MG63 (cell line): Measurements from ENCODE around the gene MRNIP. TPM values are rescaled to one million over a fixed set of nuclear protein-coding genes. Genes with fewer than 3 reads are reported as not detected.
A peak's percentile ranks its signal among the peaks of the same experiment; 100 is the strongest.

Source experiments
- DNase-seq: peaks from one replicate; pipeline ENCODE4 v3.0.0-alpha.2; 2020
- H3K27me3 ChIP-seq: fragments of 250-450 bp; sonication (Bioruptor Pico); 2 replicates; pipeline ENCODE4 v1.5.1; 2020; ENCODE audit warnings: mild to moderate bottlenecking, moderate library complexity
- H3K36me3 ChIP-seq: fragments of 250-450 bp; sonication (Bioruptor Pico); 2 replicates; pipeline ENCODE4 v1.5.1; 2020; ENCODE audit warnings: mild to moderate bottlenecking, moderate library complexity
- H3K4me3 ChIP-seq: fragments of 250-450 bp; sonication (Bioruptor Pico); 2 replicates; pipeline ENCODE4 v1.5.1; 2020; ENCODE audit warnings: mild to moderate bottlenecking, moderate library complexity
- H3K9me3 ChIP-seq: fragments of 250-450 bp; sonication (Bioruptor Pico); 2 replicates; pipeline ENCODE4 v1.5.1; 2020; ENCODE audit warnings: mild to moderate bottlenecking, moderate library complexity
- total RNA-seq: library from RNA; depleted of rRNA; stranded (reverse); fragments of >200 nt; shearing (Covaris generic); gene quantifications from 2 replicates; pipeline ENCODE4 v1.2.3, GENCODE V29; 2014; ENCODE audit warnings: low replicate concordance

The MRNIP gene
- total RNA-seq, 1 experiment from 2014 or later = 25.5 TPM

- no peak for DNase-seq
- no peaks in the 10 kb centered on the region for H3K9me3 ChIP-seq
- H3K4me3 ChIP-seq = no peak overlapping the region
- peaks cover 93% of the 10 kb centered on the region for H3K36me3 ChIP-seq
- H3K27me3 ChIP-seq = no peaks in the 10 kb centered on the region
These were observed 8.5 kb upstream of the MRNIP start for GRCh38 chr5:179867079-179867465.

- H3K4me3 ChIP-seq = no peak overlapping the region
- no peak for DNase-seq
- no peaks in the 10 kb centered on the region for H3K9me3 ChIP-seq
- H3K27me3 ChIP-seq = no peaks in the 10 kb centered on the region
- H3K36me3 ChIP-seq = peaks cover 98% of the 10 kb centered on the region
These were observed 7.8 kb upstream of the MRNIP start for GRCh38 chr5:179866241-179867078.

- H3K9me3 ChIP-seq = no peaks in the 10 kb centered on the region
- no peak for DNase-seq
- no peak overlapping the region for H3K4me3 ChIP-seq
- H3K36me3 ChIP-seq = peaks cover 94% of the 10 kb centered on the region
- H3K27me3 ChIP-seq = no peaks in the 10 kb centered on the region
These were observed 7.0 kb upstream of the MRNIP start for GRCh38 chr5:179865491-179866240.

GRCh38 chr5:179864686-179865085 lies 6.1 kb upstream of the MRNIP start:
- no peaks in the 10 kb centered on the region for H3K27me3 ChIP-seq
- no peak for DNase-seq
- H3K9me3 ChIP-seq = no peaks in the 10 kb centered on the region
- H3K36me3 ChIP-seq = peaks cover 87% of the 10 kb centered on the region
- H3K4me3 ChIP-seq = no peak overlapping the region

GRCh38 chr5:179863449-179864085 lies 5.0 kb upstream of the MRNIP start:
- Histone ChIP-seq H3K4me3 (no peak overlapping the region), H3K9me3 (no peaks in the 10 kb centered on the region), H3K27me3 (no peaks in the 10 kb centered on the region), H3K36me3 (peaks cover 78% of the 10 kb centered on the region)
- DNase-seq = no peak

- DNase-seq = no peak
- Histone ChIP-seq H3K27me3 (no peaks in the 10 kb centered on the region), H3K36me3 (peaks cover 71% of the 10 kb centered on the region)
These were observed 4.3 kb upstream of the MRNIP start for GRCh38 chr5:179862891-179863290.

GRCh38 chr5:179862296-179862695 lies 3.7 kb upstream of the MRNIP start:
- no peak for DNase-seq
- no peaks in the 10 kb centered on the region for H3K9me3 ChIP-seq

More at GRCh38 chr5:179862891-179863290, 4.3 kb upstream of the MRNIP start:
- no peak overlapping the region for H3K4me3 ChIP-seq
- H3K9me3 ChIP-seq = no peaks in the 10 kb centered on the region

GRCh38 chr5:179860301-179860700 lies 1.7 kb upstream of the MRNIP start:
- no peak for DNase-seq
- Histone ChIP-seq H3K36me3 (peaks cover 47% of the 10 kb centered on the region), H3K9me3 (no peaks in the 10 kb centered on the region), H3K27me3 (no peaks in the 10 kb centered on the region), H3K4me3 (no peak overlapping the region)

More at GRCh38 chr5:179862296-179862695, 3.7 kb upstream of the MRNIP start:
- no peaks in the 10 kb centered on the region for H3K27me3 ChIP-seq
- H3K4me3 ChIP-seq = no peak overlapping the region
- peaks cover 65% of the 10 kb centered on the region for H3K36me3 ChIP-seq

GRCh38 chr5:179858241-179858585 lies 404 bp downstream of the MRNIP start:
- no peaks in the 10 kb centered on the region for H3K9me3 ChIP-seq
- peaks cover 29% of the 10 kb centered on the region for H3K36me3 ChIP-seq
- DNase-seq = peak; percentile 31
- peak overlapping the region; percentile 94 for H3K4me3 ChIP-seq
- no peaks in the 10 kb centered on the region for H3K27me3 ChIP-seq

- Histone ChIP-seq H3K36me3 (peaks cover 34% of the 10 kb centered on the region), H3K9me3 (no peaks in the 10 kb centered on the region), H3K4me3 (no peak overlapping the region), H3K27me3 (no peaks in the 10 kb centered on the region)
- DNase-seq = no peak
These were observed 4.3 kb downstream of the MRNIP start for GRCh38 chr5:179854356-179854755.

GRCh38 chr5:179852993-179853547 lies 5.5 kb downstream of the MRNIP start:
- no peaks in the 10 kb centered on the region for H3K27me3 ChIP-seq
- no peak for DNase-seq
- H3K9me3 ChIP-seq = no peaks in the 10 kb centered on the region
- peaks cover 40% of the 10 kb centered on the region for H3K36me3 ChIP-seq
- no peak overlapping the region for H3K4me3 ChIP-seq

GRCh38 chr5:179841621-179842020 lies 17.0 kb downstream of the MRNIP start:
- peaks cover 58% of the 10 kb centered on the region for H3K36me3 ChIP-seq
- no peak overlapping the region for H3K4me3 ChIP-seq
- DNase-seq = no peak
- peaks cover 13% of the 10 kb centered on the region for H3K9me3 ChIP-seq
- no peaks in the 10 kb centered on the region for H3K27me3 ChIP-seq

- Histone ChIP-seq H3K4me3 (no peak overlapping the region), H3K9me3 (peaks cover 11% of the 10 kb centered on the region), H3K36me3 (peaks cover 58% of the 10 kb centered on the region), H3K27me3 (no peaks in the 10 kb centered on the region)
- no peak for DNase-seq
These were observed 17.9 kb downstream of the MRNIP start for GRCh38 chr5:179840766-179841165.

- H3K36me3 ChIP-seq = peaks cover 56% of the 10 kb centered on the region
- DNase-seq = no peak
- no peaks in the 10 kb centered on the region for H3K27me3 ChIP-seq
- no peak overlapping the region for H3K4me3 ChIP-seq
- peaks cover 7% of the 10 kb centered on the region for H3K9me3 ChIP-seq
These were observed 18.3 kb downstream of the MRNIP start for GRCh38 chr5:179840321-179840720.

- Histone ChIP-seq H3K4me3 (no peak overlapping the region), H3K9me3 (peaks cover under 1% of the 10 kb centered on the region), H3K27me3 (no peaks in the 10 kb centered on the region), H3K36me3 (peaks cover 56% of the 10 kb centered on the region)
- no peak for DNase-seq
These were observed 19.0 kb downstream of the MRNIP start for GRCh38 chr5:179839328-179840256.
